G401 (cell line): Measurements from ENCODE around the gene SNAPIN. TPM values are rescaled to one million over a fixed set of nuclear protein-coding genes. Genes with fewer than 3 reads are reported as not detected.

Source experiments
- DNase-seq: peaks from one replicate; pipeline ENCODE4 v3.0.0-alpha.2; 2015; ENCODE audit warnings: low spot score
- in situ Hi-C: cut with HindIII; loops from 2 replicates; pipeline ENCODE4 v1.10.0; 2016; ENCODE audit warnings: low sequenced_read_pairs, mixed read lengths
- total RNA-seq: library from RNA; depleted of rRNA; stranded (reverse); fragments of >200 nt; shearing (Covaris generic); gene quantifications from 2 replicates; pipeline ENCODE4 v1.2.3, GENCODE V29; 2014; rRNA removed

SNAPIN gene, protein sequence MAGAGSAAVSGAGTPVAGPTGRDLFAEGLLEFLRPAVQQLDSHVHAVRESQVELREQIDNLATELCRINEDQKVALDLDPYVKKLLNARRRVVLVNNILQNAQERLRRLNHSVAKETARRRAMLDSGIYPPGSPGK
- total RNA-seq = 49.8 and 58.2 TPM in 2 replicates

- in situ Hi-C loops = no loop called here
- DNase-seq = peak; percentile 94
These were observed at the start of gene SNAPIN for GRCh38 chr1:153658400-153659174. Gene SNAPIN (plus strand): TSS chr1:153658703. CDS start chr1:153658744, 41 bp downstream.

DNA sequence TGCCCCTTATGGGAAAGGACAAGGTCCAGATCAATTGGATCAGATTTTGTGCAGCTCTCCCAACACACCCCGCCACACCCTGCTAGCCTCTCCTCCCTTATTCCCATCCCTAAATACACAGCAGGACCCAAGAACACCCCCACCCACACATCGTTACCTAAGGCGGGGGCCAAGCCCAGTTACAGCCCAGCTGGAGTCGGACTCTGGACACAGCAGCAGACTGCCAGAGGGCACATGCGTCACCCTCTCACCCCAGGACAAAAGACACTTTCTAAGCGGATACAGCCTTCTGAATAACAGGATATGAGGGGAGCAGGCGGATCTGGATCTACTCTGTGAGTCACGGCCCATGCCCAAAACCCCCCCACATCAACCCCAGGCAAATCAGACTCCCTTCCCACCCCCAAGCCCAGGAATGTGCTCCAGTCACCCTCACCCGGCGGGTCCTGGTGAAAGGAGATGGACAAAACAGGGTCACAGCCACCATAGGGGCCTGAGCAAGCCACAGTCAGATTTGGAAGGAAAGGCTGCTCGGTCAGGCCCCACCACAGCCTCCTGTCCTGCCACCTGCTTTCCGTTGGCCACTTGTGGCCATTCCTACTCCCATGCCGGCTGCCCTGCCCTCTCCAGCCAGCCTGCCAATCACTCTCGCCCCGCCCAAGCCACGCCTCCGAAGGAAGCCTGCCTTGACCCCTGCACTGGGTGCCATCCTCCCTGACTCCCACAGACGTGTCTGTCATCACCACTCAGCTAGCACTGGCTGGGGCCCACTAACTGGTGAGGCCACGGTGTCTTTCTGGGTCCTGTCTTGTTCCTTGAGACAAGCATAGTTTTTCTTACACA lies 49.5 kb upstream of the SNAPIN start:
- in situ Hi-C loops = no loop called here
- DNase-seq = no peak

- in situ Hi-C loops = no loop called here
- no peak for DNase-seq
These were observed 49.0 kb upstream of the SNAPIN start for GRCh38 chr1:153609585-153609907.

GRCh38 chr1:153610334-153610733 lies 48.2 kb upstream of the SNAPIN start:
- DNase-seq = no peak
- in situ Hi-C loops = no loop called here

GRCh38 chr1:153610811-153611301 lies 47.6 kb upstream of the SNAPIN start:
- no peak for DNase-seq
- in situ Hi-C loops = no loop called here

- in situ Hi-C loops = no loop called here
- DNase-seq = no peak
These were observed 47.1 kb upstream of the SNAPIN start for GRCh38 chr1:153611356-153611755.

GRCh38 chr1:153612111-153612754 lies 46.3 kb upstream of the SNAPIN start:
- DNase-seq = no peak
- in situ Hi-C loops = no loop called here

GRCh38 chr1:153612755-153613331 lies 45.7 kb upstream of the SNAPIN start, which contains the start of gene S100A16:
Gene S100A16 (minus strand): TSS chr1:153613137. CDS start chr1:153608151, 4,986 bp downstream.
- in situ Hi-C loops = no loop called here
- peak; percentile 40 for DNase-seq

- no peak for DNase-seq
- in situ Hi-C loops = no loop called here
These were observed 45.1 kb upstream of the SNAPIN start for GRCh38 chr1:153613406-153613805.

GRCh38 chr1:153614189-153614900 lies 44.2 kb upstream of the SNAPIN start:
- DNase-seq = no peak
- in situ Hi-C loops = no loop called here

DNA sequence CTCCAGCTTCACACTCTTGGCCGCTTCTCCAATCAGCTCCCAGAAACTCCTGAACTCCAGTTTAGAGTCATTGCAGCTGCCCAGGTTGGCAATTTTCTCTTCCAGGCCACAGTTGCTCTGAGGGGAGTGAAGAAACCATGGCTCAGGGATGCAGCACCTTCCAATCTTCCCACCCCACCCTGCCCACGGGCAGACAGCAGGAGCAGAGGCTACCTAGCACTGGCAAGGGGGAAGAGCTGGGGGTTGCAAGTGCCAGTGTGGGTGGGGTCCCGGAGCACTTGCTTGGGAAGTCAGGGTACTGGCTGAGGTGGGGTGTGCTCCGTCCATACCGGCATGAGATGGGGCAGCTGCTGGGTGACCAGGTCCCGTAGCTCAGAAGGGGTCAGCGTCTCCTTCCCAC lies 43.6 kb upstream of the SNAPIN start:
- DNase-seq = no peak
- in situ Hi-C loops = no loop called here

GRCh38 chr1:153615406-153615805 lies 43.1 kb upstream of the SNAPIN start:
- in situ Hi-C loops = no loop called here
- DNase-seq = no peak

DNA sequence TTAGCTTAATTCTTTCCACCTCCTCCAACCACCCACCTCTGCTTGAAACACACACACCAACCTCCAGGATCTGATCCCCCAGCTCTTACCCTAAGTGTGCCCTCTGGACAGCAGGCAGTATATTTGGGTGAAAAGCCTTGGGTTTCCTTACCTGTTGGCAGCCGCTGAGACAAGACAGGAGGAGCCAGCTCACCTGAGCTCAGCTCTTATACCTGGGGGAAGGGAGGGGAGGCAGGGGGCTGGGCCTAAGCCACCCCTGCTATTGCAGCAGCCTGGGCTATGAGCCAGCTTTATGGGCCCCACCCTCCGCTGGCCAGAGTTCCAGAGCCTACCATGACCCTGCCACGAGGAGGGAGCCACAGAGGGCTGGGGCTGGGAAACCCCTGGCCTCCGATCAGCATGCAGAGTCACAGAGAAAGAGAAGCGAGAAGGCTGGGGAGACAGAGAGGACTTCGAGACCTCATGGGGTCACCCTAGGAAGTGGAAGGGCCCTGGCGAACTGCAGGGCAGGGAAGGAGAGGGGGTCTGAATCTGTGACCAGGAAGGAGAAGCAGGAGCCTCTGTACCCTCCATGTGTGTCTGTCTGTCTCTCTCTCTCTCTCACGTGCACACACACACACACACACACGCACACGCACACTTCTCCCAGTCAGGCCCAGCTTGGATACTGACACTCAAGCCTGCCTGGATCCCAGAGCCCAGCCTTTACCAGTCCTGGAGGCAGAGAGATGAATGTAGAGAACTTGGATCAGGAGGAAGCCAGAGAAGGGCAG lies 42.2 kb upstream of the SNAPIN start, which contains the start of gene S100A14:
TSS of gene S100A14 (minus strand) at position 182 of the 773 bp plus-strand sequence. CDS start 467 bp downstream, outside the sequence.
- in situ Hi-C loops = no loop called here
- DNase-seq = no peak

DNA sequence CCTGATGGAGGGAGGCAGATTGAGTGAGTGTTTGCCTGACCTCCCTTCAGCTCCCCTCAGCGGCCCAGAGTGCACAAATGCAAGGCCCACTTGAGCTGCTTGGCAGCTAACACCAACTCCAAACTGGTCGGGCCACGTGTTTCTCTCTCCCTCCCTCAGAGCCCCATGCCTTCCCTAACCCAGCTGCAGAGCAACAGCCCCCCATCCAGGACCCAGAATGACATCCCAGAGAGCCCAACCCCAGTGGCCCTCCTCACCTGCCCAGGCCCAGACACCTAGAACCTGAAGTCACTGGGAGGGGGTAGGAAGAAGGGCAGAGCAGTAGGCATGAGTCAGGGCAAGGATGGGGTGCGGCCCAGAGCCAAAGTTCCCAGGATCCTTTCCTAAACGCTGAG lies 41.6 kb upstream of the SNAPIN start:
- DNase-seq = no peak
- in situ Hi-C loops = no loop called here

DNA sequence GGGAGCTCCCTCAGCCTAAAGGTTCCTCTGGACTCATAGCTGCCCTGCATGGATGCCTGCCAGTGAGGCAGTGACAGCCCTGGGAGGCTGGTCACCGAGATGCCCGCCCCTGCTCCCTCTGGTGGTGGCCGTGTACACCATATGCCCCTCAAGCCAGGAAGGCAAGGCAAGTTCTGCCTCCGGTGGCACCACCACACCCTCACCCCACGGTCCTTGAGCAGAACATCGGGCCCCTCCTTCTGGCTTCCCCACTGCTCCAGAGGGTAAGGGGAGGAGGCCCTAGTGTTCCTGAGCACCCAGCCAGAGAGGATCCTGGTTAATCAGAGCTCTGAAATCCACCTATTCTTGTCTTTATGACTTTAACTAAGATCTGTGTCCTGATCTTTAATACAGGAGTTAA lies 40.8 kb upstream of the SNAPIN start:
- in situ Hi-C loops = no loop called here

GRCh38 chr1:153619171-153619570 lies 39.3 kb upstream of the SNAPIN start:
- DNase-seq = no peak
- in situ Hi-C loops = no loop called here

More for the DNA sequence above, 40.8 kb upstream of the SNAPIN start:
- DNase-seq = no peak

DNA sequence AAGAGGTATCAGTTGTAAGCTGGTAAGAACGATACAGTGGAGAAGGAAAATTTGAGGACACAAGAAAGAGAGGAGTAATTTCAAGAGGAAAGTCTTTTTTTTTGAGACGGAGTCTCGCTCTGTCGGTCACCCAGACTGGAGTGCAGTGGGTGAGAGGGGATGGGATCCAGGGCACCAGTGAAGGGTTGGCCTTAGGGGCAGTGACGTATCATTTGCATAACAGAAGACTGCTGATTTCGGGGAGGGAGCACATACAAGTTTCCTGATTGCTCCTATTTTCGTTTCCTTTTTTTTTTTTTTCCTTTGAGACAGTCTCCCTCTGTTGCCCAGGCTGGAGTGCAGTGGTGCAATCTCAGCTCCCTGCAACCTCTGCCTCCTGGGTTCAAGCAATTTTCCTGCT lies 35.4 kb upstream of the SNAPIN start:
- no peak for DNase-seq
- in situ Hi-C loops = no loop called here
